Panc1 (cell line): ENCODE measurements around the gene AEN. TPM values are rescaled to one million over a fixed set of nuclear protein-coding genes. Genes with fewer than 3 reads are reported as not detected.

Experiments used
- ATAC-seq: fragments of 200-7000 bp; cut with Tn5 transposase; 2 replicates; pipeline ENCODE4 v1.9.1; 2020; ENCODE audit warnings: mild to moderate bottlenecking, moderate library complexity
- BruUV-seq: library from RNA; stranded (reverse); fragments of 400-500 nt; replicated peaks from 2 replicates; lab custom pipeline; 2021; lab: Mats Ljungman, UMichigan
- CTCF ChIA-PET: fragments of 300-600 bp; sonication (Branson Sonifier 250); formaldehyde crosslinking; loops from one replicate; lab custom pipeline; 2022; ENCODE audit warnings: antibody characterized with exemption; lab: Charles Lee
- POLR2A ChIA-PET: fragments of 300-600 bp; sonication (Branson Sonifier 250); formaldehyde crosslinking; loops from one replicate; lab custom pipeline; 2022; ENCODE audit warnings: antibody characterized with exemption; lab: Charles Lee
- DNase-seq: peaks from one replicate; pipeline ENCODE4 v3.0.0-alpha.2; 2010; ENCODE audit warnings: low read depth, low spot score
- H3K27ac ChIP-seq: 2 replicates; pipeline ENCODE4 v1.5.1; 2011; ENCODE audit warnings: mild to moderate bottlenecking, low read length, inconsistent platforms
- H3K27me3 ChIP-seq: fragments of 200-500 bp; sonication (Bioruptor generic); 2 replicates; pipeline ENCODE4 v1.6.0; 2014; ENCODE audit warnings: low read length, inconsistent platforms; ENCODE audit not compliant: control insufficient read depth, insufficient read depth
- H3K36me3 ChIP-seq: fragments of 200-500 bp; sonication (Bioruptor generic); 2 replicates; pipeline ENCODE4 v1.5.1; 2014; ENCODE audit warnings: inconsistent platforms, mild to moderate bottlenecking, low read length, moderate library complexity; ENCODE audit not compliant: control insufficient read depth, insufficient read depth
- H3K4me1 ChIP-seq: 2 replicates; pipeline ENCODE4 v1.5.1; 2011; ENCODE audit warnings: inconsistent platforms, mild to moderate bottlenecking, low read length, moderate library complexity; ENCODE audit not compliant: control insufficient read depth, insufficient read depth
- H3K4me3 ChIP-seq, 2 experiments: 2 replicates each; pipeline ENCODE4 v1.5.1; 2011 to 2012; ENCODE audit warnings: low read depth in 2 of 2, low read length in 2 of 2, mild to moderate bottlenecking in 2 of 2, inconsistent platforms in 1 of 2, moderate library complexity in 1 of 2
- H3K9me3 ChIP-seq: fragments of 200-500 bp; sonication (Bioruptor generic); 2 replicates; pipeline ENCODE4 v1.5.1; 2014; ENCODE audit warnings: low read depth, mild to moderate bottlenecking, inconsistent platforms, low read length, moderate library complexity; ENCODE audit not compliant: control insufficient read depth, insufficient read depth
- POLR2AphosphoS5 ChIP-seq: IDR thresholded peaks from 2 replicates; pipeline ENCODE4 v1.6.1; 2012; ENCODE audit warnings: mild to moderate bottlenecking, low read depth, low read length, moderate library complexity
- REST ChIP-seq, 2 experiments: IDR thresholded peaks; 2 replicates each; pipeline ENCODE4 v1.6.1; 2011 to 2012; ENCODE audit warnings: low read depth in 2 of 2, control low read depth in 1 of 2, low read length in 1 of 2, mild to moderate bottlenecking in 1 of 2, moderate library complexity in 1 of 2; ENCODE audit not compliant: insufficient read depth in 1 of 2
- SIN3A ChIP-seq: IDR thresholded peaks from 2 replicates; pipeline ENCODE4 v1.6.1; 2012; ENCODE audit warnings: low read depth, mild to moderate bottlenecking, low read length, moderate library complexity, borderline replicate concordance; ENCODE audit not compliant: insufficient read depth
- TCF7L2 ChIP-seq: IDR thresholded peaks from 2 replicates; pipeline ENCODE4 v1.6.1; 2011; ENCODE audit warnings: mild to moderate bottlenecking, low read depth, low read length, inconsistent platforms
- in situ Hi-C: cut with HindIII; loops from 2 replicates; pipeline ENCODE4 v1.10.0; 2016; ENCODE audit warnings: low sequenced_read_pairs, low pct_unique_long_range_greater_than_20kb
- intact Hi-C: fragments of 100-400 bp; cut with micrococcal nuclease; formaldehyde crosslinking; loops from one replicate; pipeline ENCODE4 v1.10.0; 2022; ENCODE audit not compliant: unreplicated experiment
- total RNA-seq: library from RNA; stranded (reverse); gene quantifications from one replicate; pipeline ENCODE4 v1.2.1, GENCODE V29; 2021; ENCODE audit not compliant: unreplicated experiment
- TF ChIP-seq, protein P1 (sequence below): fragments of 450-650 bp; IDR thresholded peaks from 2 replicates; pipeline ENCODE4 v1.5.1; 2017; ENCODE audit warnings: mild to moderate bottlenecking

AEN gene
- total RNA-seq, 1 experiment from 2014 or later, result 38.7 TPM

DNA sequence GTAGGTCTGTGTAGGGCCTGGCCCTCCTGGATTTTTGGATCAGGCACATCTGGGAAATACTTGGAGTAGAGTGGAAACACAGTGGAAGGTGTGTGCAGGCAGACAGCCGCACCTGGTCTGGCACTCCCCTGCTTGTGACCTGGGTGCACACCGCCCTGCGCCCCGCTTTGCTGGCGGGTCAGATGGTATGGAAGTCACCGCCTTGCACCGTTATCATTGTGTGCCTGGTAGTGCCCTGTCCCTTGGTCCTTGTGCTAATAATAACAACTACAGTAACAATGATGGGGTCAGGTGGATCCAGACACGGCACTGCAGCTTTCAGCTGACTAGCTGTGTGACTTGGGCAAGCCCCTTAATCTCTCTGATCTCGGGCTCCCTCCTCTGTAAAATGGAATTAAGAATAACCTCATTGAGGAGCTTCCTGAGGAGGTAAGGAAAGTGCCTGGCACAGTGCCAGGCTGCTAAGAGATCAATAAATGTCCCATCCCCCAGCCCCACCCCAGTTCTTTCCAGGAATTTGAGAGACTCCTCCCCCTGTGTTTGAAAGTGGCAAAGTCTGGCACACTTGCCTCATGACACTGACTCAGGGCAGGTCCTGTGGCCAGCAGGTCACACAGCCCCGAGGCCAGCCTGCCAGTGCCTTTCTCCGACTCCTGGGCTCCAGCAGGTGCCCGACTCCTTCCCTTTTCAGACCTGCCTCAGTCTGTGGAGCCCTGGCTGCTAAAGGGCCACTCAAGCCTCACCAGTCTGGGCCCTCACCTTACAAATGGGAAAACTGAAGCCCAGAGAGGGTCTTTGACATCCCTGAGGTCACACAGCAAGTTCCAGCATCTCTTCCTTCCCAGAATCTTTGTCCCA lies 27.4 kb downstream of the AEN start:
- H3K4me3 ChIP-seq, result no peak overlapping the region
- intact Hi-C loops (no loop called here), in situ Hi-C loops (no loop called here)
- no peaks in the 10 kb centered on the region for H3K27me3 ChIP-seq
- POLR2A ChIA-PET, result no interaction called here
- TF ChIP-seq REST (IDR thresholded peaks at IDR 0.05; ENCODE audit: insufficient read depth in 1 of 2, low read depth in 2 of 2, low read length in 1 of 2), result no peak
- TF ChIP-seq SIN3A, result no peak
- no peak for TF ChIP-seq TCF7L2
- TF ChIP-seq POLR2AphosphoS5, result no peak
- TF ChIP-seq, protein P1, sequence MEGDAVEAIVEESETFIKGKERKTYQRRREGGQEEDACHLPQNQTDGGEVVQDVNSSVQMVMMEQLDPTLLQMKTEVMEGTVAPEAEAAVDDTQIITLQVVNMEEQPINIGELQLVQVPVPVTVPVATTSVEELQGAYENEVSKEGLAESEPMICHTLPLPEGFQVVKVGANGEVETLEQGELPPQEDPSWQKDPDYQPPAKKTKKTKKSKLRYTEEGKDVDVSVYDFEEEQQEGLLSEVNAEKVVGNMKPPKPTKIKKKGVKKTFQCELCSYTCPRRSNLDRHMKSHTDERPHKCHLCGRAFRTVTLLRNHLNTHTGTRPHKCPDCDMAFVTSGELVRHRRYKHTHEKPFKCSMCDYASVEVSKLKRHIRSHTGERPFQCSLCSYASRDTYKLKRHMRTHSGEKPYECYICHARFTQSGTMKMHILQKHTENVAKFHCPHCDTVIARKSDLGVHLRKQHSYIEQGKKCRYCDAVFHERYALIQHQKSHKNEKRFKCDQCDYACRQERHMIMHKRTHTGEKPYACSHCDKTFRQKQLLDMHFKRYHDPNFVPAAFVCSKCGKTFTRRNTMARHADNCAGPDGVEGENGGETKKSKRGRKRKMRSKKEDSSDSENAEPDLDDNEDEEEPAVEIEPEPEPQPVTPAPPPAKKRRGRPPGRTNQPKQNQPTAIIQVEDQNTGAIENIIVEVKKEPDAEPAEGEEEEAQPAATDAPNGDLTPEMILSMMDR, result no peak
- no peaks in the 10 kb centered on the region for H3K36me3 ChIP-seq
- CTCF ChIA-PET, result no interaction called here
- H3K27ac ChIP-seq, result no peak overlapping the region
- no TSS peak for BruUV-seq
- peak; percentile 45 for ATAC-seq
- no peak for DNase-seq
- no peaks in the 10 kb centered on the region for H3K9me3 ChIP-seq
- H3K4me1 ChIP-seq, result peaks cover 6% of the 10 kb centered on the region

DNA sequence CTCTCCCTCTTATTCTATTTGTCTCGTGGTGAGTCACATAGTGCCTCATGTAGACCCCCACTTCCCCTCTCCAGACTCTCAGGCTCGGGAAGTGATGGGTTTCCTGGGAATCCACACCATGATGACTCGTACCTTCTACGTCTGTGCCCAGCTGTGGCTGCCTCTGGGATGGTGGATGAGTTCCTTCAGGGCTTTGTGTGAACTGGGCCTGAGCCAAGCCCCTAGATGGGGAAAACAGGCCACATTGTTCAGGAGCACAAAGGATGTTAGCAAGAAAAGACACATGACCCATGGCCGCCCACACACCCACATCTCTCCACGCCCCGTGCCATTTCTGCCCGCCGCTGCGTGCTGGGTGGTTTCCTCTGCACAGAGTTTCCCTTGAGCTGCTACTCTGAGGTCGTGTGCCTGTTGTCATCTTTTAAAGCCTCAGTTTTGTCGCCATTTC lies 28.2 kb downstream of the AEN start:
- Histone ChIP-seq H3K4me3 (no peak overlapping the region), H3K9me3 (no peaks in the 10 kb centered on the region), H3K4me1 (peaks cover 6% of the 10 kb centered on the region), H3K36me3 (no peaks in the 10 kb centered on the region), H3K27ac (no peak overlapping the region), H3K27me3 (no peaks in the 10 kb centered on the region)
- ChIA-PET POLR2A (no interaction called here), CTCF (no interaction called here)
- TF ChIP-seq, protein P1, result no peak
- TF ChIP-seq REST (IDR thresholded peaks at IDR 0.05; ENCODE audit: insufficient read depth in 1 of 2, low read depth in 2 of 2, low read length in 1 of 2) (no peak), TCF7L2 (no peak)
- no TSS peak for BruUV-seq
- intact Hi-C loops (no loop called here), in situ Hi-C loops (no loop called here)
- no peak for DNase-seq
- peak; percentile 46 for ATAC-seq
